Ovary (tissue), 3 donors: Measurements from ENCODE around the gene CPVL.

ENCODE experiments used
- EP300 ChIP-seq: sonication (generic); formaldehyde crosslinking; IDR thresholded peaks from one replicate; pipeline ENCODE4 v1.6.1; 2017; ENCODE audit warnings: antibody characterized with exemption
- POLR2A ChIP-seq: fragments of 450-650 bp; IDR thresholded peaks from one replicate; pipeline ENCODE4 v1.6.1; 2017; ENCODE audit warnings: antibody characterized with exemption, mild to moderate bottlenecking, moderate library complexity
- TF ChIP-seq, protein P1 (sequence below), 3 donors: fragments of 450-650 bp in 2 of 3; fragments of 200-600 bp in 1 of 3; IDR thresholded peaks; one replicate each; pipeline versions ENCODE4 v1.5.1 to v1.8.0; 2016 to 2022; ENCODE audit warnings: antibody characterized with exemption in 3 of 3, mild to moderate bottlenecking in 1 of 3
- donor health status: DM: no; HTN: no; CAD: no.

DNA sequence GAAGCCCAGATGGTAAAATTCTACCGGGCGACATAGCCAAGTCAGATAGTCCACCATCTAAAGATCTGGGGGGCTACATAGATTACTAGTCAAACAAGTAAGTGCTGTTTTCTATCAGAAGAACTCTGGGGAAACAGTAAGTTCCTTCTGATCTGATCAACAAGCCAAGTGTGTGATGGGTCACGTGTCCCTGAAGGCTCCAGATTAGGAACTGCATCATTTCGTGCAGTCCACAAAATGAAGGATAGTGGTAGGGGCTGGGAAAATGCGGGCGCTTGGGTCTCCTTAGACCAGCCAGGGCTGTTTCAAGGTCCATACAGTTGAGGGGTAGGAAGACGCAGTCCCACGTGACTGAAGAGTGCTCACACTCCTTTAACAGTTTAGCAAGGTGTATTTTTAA is 46.5 kb upstream of the CPVL start:
- TF ChIP-seq, protein P1, sequence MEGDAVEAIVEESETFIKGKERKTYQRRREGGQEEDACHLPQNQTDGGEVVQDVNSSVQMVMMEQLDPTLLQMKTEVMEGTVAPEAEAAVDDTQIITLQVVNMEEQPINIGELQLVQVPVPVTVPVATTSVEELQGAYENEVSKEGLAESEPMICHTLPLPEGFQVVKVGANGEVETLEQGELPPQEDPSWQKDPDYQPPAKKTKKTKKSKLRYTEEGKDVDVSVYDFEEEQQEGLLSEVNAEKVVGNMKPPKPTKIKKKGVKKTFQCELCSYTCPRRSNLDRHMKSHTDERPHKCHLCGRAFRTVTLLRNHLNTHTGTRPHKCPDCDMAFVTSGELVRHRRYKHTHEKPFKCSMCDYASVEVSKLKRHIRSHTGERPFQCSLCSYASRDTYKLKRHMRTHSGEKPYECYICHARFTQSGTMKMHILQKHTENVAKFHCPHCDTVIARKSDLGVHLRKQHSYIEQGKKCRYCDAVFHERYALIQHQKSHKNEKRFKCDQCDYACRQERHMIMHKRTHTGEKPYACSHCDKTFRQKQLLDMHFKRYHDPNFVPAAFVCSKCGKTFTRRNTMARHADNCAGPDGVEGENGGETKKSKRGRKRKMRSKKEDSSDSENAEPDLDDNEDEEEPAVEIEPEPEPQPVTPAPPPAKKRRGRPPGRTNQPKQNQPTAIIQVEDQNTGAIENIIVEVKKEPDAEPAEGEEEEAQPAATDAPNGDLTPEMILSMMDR (IDR thresholded peaks at IDR 0.05): no peak
- TF ChIP-seq POLR2A (no peak), EP300 (no peak)
